HEK293T (cell line): Measurements from ENCODE around the gene HES2.

Experiments
- ARNT ChIP-seq: fragments of 450-650 bp; IDR thresholded peaks from 2 replicates; pipeline ENCODE4 v1.6.1; 2017; ENCODE audit warnings: mild to moderate bottlenecking
- BHLHE40 ChIP-seq: fragments of 450-650 bp; IDR thresholded peaks from 2 replicates; pipeline ENCODE4 v1.6.1; 2016; ENCODE audit warnings: mild to moderate bottlenecking, moderate library complexity, borderline replicate concordance
- ELF4 ChIP-seq: fragments of 450-650 bp; IDR thresholded peaks from 2 replicates; pipeline ENCODE4 v1.6.1; 2017; ENCODE audit warnings: antibody characterized with exemption
- FOXK2 ChIP-seq: fragments of 450-650 bp; IDR thresholded peaks from 2 replicates; pipeline ENCODE4 v1.6.1; 2016; ENCODE audit warnings: mild to moderate bottlenecking
- FOXM1 ChIP-seq: fragments of 450-650 bp; IDR thresholded peaks from 2 replicates; pipeline ENCODE4 v1.6.1; 2017; ENCODE audit warnings: mild to moderate bottlenecking, borderline replicate concordance
- ZNF384 ChIP-seq: fragments of 450-650 bp; IDR thresholded peaks from 2 replicates; pipeline ENCODE4 v1.6.1; 2016

DNA sequence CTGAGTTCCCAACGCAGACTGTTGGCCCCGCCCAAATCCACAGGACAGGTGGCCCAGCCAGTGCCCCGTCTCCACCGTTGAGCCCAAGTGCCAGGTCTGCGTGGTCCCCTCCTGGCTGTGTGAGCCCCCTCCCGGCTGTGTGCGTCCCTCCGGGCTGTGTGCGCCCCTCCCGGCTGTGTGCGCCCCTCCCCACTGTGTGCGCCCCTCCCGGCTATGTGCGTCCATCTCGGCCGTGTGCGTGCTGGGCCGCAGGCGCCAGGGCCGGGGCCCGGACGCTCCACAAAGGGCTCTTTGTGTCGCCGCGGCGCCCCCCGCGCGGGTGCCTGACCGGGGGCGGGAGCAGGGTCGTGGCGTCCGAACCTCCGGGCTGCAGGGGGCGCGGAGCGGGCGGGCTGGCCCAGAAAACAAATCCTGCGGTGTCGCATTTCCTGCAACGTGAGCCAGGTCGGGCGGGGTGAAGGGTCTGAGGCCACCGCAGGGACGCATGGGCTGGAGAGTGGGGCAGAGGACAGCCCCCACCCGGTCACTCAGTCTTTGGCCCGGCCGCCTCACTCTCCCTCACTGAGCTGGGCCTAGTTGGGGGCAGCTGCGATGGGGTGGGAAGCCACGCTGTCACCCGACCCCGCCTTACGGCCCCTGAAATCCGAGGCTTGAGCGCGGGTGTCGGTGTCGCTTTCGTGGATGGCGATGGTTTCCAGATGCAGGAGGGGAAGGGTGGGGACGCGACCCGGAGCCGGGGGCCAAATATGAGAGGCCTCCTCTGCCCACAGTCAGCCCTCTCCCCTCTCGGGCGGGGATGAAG, 27.5 kb upstream of the HES2 start:
- TF ChIP-seq ARNT, result no peak
- no peak for TF ChIP-seq ZNF384
- no peak for TF ChIP-seq BHLHE40
- no peak for TF ChIP-seq FOXM1
- no peak for TF ChIP-seq ELF4
- no peak for TF ChIP-seq FOXK2
